Posterior vena cava (tissue), 2 donors: ENCODE data around the gene UBE2I. TPM values are rescaled to one million over a fixed set of nuclear protein-coding genes. Genes with fewer than 3 reads are reported as not detected.
"Not testable (repeated sequence)": the region's sequence is repeated elsewhere in the genome, so short reads cannot be mapped to it uniquely, and the experiment has no call there.

Experiments
- DNase-seq: peaks from one replicate; pipeline ENCODE4 v3.0.0-alpha.2; 2020; ENCODE audit warnings: low spot score
- intact Hi-C, 2 donors: fragments of 100-400 bp; cut with DNase I; formaldehyde crosslinking; loops; one replicate each; pipeline versions ENCODE4 v1.14.1 to v1.14.2; 2022 to 2023
- total RNA-seq, 2 donors: library from RNA; stranded (reverse); fragmentation: NEBNext Ultra II Directional; extraction: Animal tissue kit (Norgen Biotek cat#: 25700); gene quantifications; one replicate each; pipeline ENCODE4 v1.2.1, GENCODE V29; 2021
- donor health status: DM: yes; HTN: yes; CAD: no.
- donor health status: DM: yes; HTN: yes; CAD: no.

UBE2I gene
- total RNA-seq, 2 donors from 2014 or later, result 68.0 to 68.4 TPM

DNA sequence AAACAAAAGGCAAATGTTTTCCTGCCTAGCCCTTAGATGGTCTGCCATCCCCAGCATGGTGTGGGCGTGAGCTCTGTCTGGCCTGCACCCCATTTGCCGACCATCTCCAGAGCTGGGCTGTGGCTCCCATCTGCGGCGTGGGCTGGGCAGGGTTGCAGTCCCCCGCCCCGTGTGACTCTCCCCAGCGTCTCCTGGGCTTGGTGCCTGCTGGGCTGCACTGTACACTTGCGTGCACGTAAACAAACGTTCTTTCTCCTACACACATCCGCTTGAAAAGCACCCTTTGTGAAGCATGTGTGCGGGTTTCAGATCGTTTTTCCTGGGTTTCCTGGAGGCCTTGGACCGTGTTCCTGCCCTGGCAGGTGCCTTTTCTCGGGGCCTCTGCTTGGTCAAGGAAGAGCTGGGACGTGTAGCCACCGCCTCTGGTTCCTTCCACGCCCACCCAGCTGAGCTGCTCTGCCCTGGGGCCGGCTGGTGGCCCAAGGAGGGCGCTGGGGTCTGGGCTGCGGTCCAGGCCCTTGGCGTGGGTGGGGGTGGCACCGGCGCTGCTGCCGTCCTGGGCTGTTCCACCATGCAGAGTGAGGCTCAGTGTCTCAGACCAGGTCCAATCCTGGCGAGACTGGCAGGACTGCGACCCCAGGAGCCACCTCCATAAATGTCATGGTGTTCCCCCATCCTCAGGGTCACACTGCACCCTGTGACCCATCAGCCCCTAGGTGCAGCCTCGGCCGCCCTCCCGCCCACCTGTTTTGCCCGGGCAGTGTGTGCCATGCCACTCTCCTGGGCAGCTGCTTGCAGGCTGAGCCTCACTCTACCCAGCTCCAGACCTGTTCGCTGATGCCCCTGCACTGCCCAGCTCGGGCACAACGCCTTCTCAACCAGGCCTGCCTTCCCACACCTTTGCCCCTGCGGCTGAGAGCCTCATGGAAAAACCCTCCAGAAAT is 14.1 kb downstream of the UBE2I start:
- intact Hi-C loops, result no loop called here
- DNase-seq, result no peak

DNA sequence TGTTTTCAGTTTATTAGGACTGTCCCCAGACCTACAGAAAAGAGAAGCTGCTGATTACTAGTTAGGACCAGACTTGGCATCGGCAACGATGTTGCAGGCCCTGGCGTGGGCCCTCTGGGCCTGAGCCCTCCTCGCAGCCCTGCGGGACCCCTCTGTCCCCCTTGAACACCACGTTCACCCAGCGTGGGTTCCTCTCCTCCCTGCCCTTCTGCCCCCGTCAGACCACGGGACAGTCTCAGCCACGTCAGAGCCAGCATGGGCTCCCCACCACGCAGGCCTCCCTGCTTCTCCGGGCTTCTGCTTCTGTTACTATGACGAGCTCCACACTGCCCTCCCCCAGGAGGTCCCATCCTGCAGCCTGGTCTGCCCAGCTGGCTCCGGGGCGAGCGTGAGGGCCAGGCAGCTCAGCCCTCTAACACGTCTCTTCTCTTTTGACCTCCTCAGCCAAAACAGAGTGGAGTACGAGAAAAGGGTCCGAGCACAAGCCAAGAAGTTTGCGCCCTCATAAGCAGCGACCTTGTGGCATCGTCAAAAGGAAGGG is 14.9 kb downstream of the UBE2I start:
- intact Hi-C loops, result no loop called here
- DNase-seq, result no peak

DNA sequence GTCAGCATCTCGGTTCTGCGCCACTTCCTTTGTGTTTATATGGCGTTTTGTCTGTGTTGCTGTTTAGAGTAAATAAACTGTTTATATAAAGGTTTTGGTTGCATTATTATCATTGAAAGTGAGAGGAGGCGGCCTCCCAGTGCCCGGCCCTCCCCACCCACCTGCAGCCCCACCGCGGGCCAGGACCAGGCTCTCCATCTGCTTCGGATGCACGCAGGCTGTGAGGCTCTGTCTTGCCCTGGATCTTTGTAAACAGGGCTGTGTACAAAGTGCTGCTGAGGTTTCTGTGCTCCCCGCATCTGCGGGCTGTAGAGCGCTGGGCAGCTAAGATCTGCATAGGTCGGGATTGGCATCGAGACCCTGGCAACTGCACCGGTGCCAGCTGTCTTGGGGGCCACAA is 15.8 kb downstream of the UBE2I start:
- DNase-seq, result no peak
- intact Hi-C loops, result no loop called here

DNA sequence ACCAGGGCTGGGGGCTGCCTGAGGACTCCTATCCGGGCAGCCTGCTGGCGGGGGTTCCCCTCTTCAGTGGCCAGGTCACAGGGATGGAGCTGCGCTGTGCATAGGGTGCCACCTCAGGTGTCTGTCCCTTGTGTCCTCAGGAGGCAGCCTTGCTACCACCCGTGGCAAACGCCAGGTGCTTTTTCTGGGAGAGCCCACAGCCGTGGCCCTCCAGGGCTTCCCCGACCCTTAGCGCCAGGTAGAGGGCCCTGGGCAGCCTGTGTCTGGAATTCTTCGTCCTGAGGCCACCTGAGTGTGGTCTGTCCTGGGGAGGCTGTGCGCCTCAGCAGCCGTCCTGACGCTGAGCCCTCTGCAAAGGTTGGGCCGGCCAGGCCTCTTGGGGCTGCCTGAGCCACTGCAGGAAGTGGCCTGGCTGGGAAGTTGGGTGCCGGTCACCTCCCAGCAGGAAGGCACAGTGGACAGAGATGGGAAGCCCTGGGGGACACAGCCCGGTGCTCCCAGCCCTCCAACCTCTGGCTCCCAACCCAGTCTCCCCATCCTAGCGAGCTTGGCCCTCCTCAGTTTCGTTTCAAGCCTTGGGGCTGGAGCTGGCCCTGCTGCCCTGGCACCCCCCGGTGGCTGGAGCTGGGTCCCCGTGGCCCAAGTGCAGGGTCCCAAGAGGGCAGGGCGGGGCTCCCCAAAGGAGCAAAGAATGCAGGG is 16.4 kb downstream of the UBE2I start:
- intact Hi-C loops, result no loop called here
- no peak for DNase-seq

DNA sequence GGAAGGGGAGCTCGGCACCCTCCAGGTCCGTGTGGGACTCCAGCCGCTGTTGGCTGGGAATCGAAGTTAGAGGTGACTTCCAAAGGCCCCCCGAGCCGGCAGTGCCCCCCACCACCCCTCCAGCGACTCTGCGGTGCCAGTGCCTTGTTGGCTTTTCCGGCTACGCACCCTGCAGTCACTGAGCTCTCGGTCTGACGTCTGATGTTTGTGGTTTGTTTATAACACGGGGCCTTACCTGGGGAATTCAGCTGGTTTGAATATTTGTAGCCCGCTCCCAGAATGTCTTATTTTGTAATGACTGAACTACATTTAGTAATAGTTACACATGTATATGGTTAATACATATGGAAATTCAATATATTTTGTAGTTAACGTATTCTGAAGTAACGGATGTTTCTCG is 17.0 kb downstream of the UBE2I start:
- intact Hi-C loops, result no loop called here
- DNase-seq, result no peak

DNA sequence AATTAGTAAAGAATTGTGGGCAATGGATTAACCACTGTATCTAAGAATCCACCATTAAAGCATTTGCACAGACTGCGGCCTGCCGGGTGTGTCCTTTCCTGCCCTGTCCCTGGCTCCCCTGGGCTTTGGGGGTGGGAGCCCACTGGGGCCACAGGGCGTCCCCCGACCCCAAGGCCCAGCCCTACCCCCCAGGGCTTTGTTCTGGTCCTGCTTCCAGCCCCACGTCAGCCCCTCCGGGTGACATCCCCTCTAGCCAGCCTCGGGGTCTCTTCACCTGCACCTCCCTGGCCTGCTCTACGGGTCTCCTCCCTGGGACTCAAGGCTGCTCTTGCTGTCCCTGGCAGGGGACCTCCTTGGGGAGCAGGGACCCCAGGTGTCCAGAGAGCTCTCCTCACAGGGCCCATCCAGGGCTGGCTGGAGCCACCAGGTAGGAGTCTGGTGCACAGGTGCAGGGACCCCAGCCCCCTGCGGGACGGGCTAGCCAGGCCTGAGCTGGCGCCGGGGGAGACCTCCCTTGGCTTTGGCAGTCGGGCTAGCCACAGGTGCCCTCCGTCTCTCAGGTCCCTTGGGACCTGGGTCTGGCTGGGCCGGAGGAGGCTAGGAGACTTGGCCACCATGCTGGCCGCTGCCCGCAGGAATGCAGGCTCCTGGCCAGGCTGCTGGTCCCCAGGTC is 17.6 kb downstream of the UBE2I start:
- intact Hi-C loops, result no loop called here
- DNase-seq, result no peak

DNA sequence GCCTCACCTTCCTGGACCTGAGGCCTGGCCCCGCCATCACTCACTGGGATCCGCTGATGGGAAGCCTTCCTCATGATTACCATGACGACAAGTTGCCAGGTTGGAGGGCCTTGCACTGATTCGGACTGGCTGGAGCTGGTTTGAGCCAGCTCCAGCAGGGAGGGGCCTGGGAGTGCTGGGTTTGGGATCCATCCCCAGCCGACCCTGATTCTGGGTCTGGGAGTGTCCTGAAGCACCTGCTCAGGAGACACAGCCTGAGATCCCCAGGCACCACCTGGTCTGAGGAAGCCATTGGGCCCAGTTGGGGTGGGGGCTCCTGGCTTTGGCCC is 18.1 kb downstream of the UBE2I start:
- no peak for DNase-seq
- intact Hi-C loops, result no loop called here

DNA sequence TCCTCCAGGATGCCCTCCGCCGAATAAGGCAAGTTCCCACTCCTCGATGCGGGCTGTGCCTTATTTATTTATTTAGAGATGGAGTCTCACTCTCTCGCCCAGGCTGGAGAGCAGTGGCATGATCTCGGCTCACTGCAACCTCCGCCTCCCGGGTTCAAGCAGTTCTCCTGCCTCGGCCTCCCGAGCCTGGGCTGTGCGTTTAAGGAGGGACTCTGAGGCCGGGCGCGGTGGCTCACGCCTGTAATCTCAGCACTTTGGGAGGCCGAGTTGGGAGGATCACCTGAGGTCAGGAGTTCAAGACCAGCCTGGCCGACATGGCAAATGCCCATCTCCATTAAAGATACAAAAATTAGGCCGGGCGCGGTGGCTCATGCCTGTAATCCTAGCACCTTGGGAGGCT is 18.7 kb downstream of the UBE2I start:
- intact Hi-C loops, DNase-seq: not testable (repeated sequence)

DNA sequence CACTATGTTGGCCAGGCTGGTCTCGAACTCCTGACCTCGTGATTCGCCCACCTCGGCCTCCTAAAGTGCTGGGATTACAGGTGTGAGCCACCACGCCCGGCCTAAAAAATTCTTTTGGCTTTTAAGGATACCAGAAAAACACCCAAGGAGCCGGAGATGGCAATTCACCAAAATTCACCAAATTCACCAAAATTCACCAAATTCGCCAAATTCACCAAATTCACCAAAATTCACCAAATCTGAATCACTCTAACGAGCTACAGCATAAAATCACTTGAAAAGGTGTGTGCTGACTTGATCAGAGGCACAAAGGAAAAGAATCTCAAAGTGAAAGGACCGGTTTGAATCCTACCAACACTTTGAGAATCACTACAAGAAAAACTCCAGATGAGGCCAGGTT is 19.5 kb downstream of the UBE2I start:
- DNase-seq, intact Hi-C loops: not testable (repeated sequence)

DNA sequence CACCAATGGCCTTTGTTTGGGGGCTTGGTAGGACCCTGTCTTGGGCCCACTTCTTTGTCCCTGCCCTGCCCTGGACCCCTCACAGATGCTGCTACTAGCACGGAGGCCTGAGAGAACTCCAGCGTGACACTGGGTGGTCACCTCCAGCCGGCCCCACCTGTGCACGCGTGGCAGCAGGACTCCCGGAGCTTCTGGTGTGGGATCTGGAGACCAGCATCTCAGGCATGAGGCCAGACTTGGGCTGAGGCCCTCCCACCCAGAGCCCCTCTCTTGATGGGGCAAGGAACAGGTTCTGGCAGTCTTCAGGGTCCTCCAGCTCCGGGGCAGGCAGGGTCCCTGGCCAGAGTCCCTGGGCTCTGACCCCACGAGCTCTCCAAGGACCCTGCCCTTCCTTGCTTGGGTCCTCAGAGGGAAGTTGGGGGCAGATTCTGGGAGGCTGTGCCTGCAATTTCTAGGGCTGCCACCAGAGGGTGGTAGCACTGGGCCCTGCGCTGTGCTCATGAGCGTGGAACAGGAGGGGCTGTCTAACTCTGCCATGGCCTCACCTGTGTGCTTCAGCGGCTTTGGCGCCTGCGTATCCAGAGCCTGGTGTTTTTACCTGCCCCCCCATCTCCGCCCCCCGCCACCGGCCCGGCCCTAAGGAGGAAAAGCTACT is 21.0 kb downstream of the UBE2I start:
- intact Hi-C loops, result no loop called here
- DNase-seq, result no peak

DNA sequence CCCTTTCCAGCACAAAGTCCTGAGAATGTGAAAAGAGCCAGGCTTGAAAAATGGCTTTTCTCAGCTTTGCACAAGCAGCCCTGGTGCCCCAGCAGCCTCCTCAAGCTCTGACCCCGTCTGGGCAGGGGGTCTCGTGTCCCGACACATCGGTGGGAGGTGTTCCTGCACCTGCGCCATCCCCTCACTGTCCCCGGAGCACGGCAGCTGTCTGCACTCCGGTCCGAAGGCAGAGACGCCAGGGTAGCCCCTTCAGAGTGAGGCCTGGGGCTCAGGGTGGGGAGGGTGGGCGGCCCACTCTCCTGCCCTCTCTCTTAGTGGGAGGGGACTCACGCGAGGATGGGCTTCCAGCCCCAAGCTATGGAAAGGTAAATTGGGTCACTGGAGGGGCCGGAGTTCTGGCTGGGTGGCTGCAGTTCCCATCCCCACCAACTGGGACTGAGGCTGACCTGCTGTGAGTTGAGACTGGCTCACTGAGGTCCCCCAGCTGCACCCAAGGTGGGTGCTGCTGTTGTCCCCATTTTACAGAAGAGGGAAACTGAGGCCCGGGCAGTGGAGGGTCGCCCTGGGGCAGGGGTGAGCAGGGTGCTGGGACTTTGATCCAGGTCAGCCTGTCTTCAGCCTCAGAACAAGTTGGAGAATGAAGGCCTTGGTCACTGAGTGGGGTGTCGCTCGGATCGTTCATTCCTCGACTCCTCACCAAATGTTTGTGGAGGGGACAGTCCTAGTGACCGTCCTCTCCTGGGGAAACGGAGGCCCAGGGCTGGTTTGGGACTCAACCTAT is 21.7 kb downstream of the UBE2I start:
- intact Hi-C loops, result no loop called here
- DNase-seq, result no peak

DNA sequence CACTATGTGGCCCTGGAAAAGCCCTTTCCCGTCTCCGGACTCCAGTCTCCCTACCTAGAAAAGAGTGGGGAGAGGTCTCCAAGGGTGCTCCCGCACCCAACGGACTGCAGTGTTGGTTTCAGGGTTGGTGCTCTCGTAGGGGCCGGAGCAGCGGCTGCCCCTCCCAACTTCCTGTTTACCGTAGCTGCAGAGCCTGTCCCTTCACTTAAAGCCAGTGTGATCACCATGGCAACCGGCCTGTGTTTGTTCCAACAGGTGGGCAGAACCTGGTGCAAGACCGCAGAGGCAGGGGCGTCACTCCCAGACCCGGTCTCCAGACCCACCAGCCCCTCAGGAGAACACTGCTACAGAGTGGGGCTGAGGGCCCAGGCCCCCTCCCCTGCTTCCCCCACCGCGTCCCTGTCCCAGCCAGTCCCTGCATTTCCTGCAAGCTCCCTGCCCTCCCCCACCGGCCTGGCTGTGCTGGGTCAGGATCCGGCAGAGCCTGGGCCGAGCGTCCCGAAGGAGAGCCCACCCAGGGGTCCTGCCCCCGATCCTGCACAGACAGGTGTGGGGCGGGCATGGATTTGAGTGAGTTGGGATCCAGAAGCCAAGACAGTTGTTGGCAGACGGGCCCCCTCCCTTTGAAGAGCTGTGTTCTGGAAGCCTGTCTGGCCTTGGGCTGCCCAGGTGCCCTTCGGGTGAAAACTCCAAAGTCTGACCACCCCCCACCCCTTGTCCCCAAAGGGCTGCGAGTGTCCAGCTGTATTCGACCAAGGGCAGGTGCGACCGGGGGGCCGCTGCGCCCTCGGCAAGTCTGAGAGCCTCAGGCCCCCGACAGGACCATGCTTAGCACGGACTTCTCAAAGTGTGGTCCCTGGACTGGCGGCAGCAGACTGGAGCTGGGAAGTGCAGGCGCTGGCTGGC is 22.5 kb downstream of the UBE2I start:
- no peak for DNase-seq
- intact Hi-C loops, result no loop called here

DNA sequence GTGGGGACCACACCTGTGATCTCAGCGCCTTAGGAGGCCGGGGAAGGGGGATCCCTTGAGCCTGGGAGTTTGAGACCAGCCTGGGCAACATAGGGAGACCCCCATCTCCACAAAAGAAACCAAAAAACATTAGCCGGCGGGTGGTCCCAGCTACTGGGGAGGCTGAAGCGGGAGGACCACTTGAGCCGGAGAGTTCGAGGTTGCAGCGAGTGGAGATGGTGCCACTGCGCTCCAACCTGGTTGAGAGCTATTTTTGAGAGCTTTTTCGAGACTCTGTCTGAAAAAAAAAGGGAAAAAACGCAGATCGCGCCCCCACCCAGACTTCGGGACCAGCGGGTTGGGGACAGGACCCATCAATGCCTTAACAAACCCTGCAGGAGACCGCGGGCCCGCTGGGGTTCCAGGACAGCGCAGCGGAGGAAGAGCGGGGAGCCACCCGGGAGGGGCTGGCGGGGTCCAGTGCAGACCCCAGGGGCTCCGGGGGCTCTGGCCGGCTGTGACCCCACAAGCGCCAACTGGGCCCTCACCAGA is 23.2 kb downstream of the UBE2I start:
- no peak for DNase-seq
- intact Hi-C loops, result no loop called here

DNA sequence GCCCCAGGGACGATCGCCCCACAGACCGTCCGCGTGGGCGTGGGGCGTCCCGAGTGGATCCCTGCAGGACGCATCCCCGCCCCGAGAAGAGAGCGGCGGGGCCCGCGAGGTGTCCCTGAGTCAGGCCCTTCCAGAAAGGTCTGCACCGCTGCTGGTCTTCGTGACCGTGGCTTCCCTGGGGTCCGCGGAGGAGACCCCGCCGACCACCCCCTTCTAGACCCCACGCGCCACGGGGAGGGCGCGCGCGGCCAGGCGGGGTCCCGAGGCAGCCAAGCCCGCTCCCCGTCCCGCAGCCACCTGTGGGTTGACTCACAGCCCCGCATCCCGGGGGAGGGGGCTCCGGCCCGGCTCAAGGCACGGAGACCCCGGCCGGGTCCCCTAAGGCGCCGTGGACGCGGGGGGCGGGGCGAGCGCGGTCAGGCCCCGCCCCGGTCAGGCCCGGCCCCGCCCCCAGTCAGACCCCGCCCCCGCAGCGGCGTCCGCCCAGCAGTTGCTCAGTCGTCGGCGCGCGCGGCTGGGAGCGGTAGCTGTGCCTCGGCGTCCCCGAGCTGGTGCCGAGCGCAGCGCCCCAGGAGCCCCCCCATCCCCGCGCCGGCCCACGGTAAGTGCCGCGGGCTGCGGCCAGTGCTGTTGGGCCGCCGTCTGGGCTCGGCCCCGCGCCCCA is 23.8 kb downstream of the UBE2I start, which contains the start of gene BAIAP3:
Gene BAIAP3, plus strand, starts transcription at position 497 of the 664 bp plus-strand sequence. CDS start 4,905 bp downstream, outside the sequence.
- no peak for DNase-seq
- intact Hi-C loops, result no loop called here

DNA sequence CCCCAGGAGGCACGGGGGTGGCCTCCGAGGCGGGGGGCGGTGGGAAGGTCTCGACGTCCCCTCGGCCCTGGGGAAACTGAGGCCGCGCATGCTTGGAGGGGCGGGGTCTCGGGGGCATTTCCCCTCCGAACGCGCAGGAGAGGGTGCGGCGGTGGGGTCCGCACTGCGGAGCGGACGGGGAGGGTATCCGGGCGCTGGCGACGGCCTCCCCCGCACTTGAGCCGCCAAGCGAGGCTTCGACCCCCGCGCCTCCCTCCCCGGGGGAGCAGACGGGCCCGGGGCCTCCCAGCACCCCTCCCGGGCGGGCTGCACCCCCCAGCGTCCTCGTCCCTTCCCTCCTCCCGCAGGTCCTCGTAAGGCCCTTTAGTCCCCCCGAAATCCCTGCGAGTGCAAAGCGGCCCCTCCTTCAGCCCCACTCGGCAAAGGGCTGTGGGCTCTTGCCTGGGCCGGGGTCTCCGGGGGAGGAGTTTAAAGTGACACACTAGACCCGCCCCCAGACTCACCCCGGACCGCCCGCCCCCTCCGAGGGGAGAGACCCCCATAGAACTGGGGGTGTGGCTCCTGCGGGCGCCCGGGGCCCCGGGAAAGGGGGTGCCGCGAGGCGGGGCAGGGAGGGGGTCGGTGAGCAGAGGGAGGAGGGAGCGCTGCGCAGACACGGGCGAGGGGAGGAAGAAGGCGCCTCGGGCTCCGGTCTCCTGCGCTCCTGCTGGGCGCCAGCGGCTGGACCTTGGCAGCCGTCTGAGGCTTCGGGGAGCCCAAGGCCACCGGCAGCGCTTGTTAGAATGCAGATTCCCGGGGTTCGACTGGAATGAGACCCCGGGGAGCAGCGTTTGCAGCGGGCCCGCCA is 24.6 kb downstream of the UBE2I start:
- DNase-seq, result no peak
- intact Hi-C loops, result no loop called here

DNA sequence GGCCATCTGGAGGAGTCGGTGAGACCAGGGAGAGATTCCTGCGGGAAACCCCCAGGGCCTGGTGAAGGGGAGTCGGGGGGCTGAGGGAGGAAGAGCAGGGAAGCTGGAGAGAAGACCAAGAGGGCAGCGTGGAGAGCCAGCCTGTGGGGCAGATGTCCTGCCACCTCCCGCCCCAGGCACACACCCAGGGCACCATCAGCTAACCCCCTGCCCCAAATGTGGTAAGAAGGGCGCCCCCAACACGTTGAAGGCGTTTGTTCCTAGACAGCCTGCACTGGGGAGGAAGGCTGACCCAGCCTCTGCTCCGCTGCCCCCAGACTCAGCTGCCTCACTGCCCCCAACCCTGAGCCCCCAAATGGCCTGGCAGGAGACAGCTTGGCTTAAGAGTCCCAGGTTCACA is 25.3 kb downstream of the UBE2I start:
- intact Hi-C loops, result no loop called here
- DNase-seq, result no peak
